GM19193 (cell line): ENCODE data around the gene AKAP8L.

Source experiments
- POLR2A ChIP-seq: IDR thresholded peaks from 4 replicates; pipeline ENCODE4 v1.6.1; 2011; ENCODE audit not compliant: insufficient read depth, insufficient read length; ENCODE audit errors: extremely low read depth

The AKAP8L gene

GRCh38 chr19:15331419-15332310, 87.1 kb downstream of the AKAP8L start:
- TF ChIP-seq POLR2A = no peak

- TF ChIP-seq POLR2A = no peak
These were observed 87.9 kb downstream of the AKAP8L start for GRCh38 chr19:15330801-15331418.
